Upper lobe of left lung (tissue), 4 donors: ENCODE results near the gene SLFN12L.

Source experiments
- EP300 ChIP-seq, 4 donors: sonication (generic); formaldehyde crosslinking; IDR thresholded peaks; one replicate each; pipeline ENCODE4 v1.5.1; 2017; ENCODE audit warnings: antibody characterized with exemption in 4 of 4, control low read depth in 2 of 4
- POLR2A ChIP-seq, 4 donors: fragments of 450-650 bp; IDR thresholded peaks; one replicate each; pipeline ENCODE4 v1.5.1; 2016 to 2017; ENCODE audit warnings: antibody characterized with exemption in 4 of 4, mild to moderate bottlenecking in 2 of 4
- POLR2AphosphoS5 ChIP-seq, 2 donors: sonication (generic); formaldehyde crosslinking; IDR thresholded peaks; one replicate each; pipeline ENCODE4 v1.5.1; 2017; ENCODE audit warnings: antibody characterized with exemption in 2 of 2
- TF ChIP-seq, protein P1 (sequence below), 6 experiments: fragments of 450-650 bp in 4 of 6; fragments of 200-600 bp in 2 of 6; sonication (generic) in 2 of 6; IDR thresholded peaks; one replicate each; pipeline ENCODE4 v1.5.1; 2016 to 2019; ENCODE audit warnings: antibody characterized with exemption in 6 of 6

GRCh38 chr17:35499548-35499947, 37.9 kb downstream of the SLFN12L start:
- TF ChIP-seq, protein P1, sequence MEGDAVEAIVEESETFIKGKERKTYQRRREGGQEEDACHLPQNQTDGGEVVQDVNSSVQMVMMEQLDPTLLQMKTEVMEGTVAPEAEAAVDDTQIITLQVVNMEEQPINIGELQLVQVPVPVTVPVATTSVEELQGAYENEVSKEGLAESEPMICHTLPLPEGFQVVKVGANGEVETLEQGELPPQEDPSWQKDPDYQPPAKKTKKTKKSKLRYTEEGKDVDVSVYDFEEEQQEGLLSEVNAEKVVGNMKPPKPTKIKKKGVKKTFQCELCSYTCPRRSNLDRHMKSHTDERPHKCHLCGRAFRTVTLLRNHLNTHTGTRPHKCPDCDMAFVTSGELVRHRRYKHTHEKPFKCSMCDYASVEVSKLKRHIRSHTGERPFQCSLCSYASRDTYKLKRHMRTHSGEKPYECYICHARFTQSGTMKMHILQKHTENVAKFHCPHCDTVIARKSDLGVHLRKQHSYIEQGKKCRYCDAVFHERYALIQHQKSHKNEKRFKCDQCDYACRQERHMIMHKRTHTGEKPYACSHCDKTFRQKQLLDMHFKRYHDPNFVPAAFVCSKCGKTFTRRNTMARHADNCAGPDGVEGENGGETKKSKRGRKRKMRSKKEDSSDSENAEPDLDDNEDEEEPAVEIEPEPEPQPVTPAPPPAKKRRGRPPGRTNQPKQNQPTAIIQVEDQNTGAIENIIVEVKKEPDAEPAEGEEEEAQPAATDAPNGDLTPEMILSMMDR (IDR thresholded peaks at IDR 0.05): no peak
- TF ChIP-seq POLR2A (IDR thresholded peaks at IDR 0.05) (no peak), EP300 (IDR thresholded peaks at IDR 0.05) (no peak), POLR2AphosphoS5 (IDR thresholded peaks at IDR 0.05) (no peak)
